Fibroblast of skin of left biceps (primary cell): ENCODE measurements around the gene SPRYD3.
A peak's percentile ranks its signal among the peaks of the same experiment; 100 is the strongest.

Experiments used
- DNase-seq, 2 experiments: peaks; one replicate each; pipeline ENCODE4 v3.0.0-alpha.2; 2013; ENCODE audit warnings: low read depth in 2 of 2

SPRYD3 gene

GRCh38 chr12:53063708-53064612, 15.2 kb downstream of the SPRYD3 start:
- DNase-seq: no peak

- no peak for DNase-seq
Measured at GRCh38 chr12:53062977-53063707, 16.0 kb downstream of the SPRYD3 start.

GRCh38 chr12:53062011-53062961, 16.9 kb downstream of the SPRYD3 start:
- DNase-seq: no peak

GRCh38 chr12:53061404-53062010, 17.7 kb downstream of the SPRYD3 start:
- DNase-seq: no peak

GRCh38 chr12:53060721-53061276, 18.4 kb downstream of the SPRYD3 start:
- no peak for DNase-seq

- no peak for DNase-seq
Measured at GRCh38 chr12:53060064-53060720, 19.0 kb downstream of the SPRYD3 start.

GRCh38 chr12:53059434-53060063, 19.6 kb downstream of the SPRYD3 start:
- DNase-seq: no peak

- DNase-seq: no peak
Measured at GRCh38 chr12:53058674-53059433, 20.3 kb downstream of the SPRYD3 start.

GRCh38 chr12:53057816-53058500, 21.2 kb downstream of the SPRYD3 start:
- DNase-seq: no peak

- no peak for DNase-seq
Measured at GRCh38 chr12:53056901-53057300, 22.3 kb downstream of the SPRYD3 start.

- no peak for DNase-seq
Measured at GRCh38 chr12:53056296-53056695, 22.9 kb downstream of the SPRYD3 start.

GRCh38 chr12:53055471-53056266, 23.5 kb downstream of the SPRYD3 start:
- DNase-seq: no peak

GRCh38 chr12:53054112-53054878, 24.9 kb downstream of the SPRYD3 start:
- peak in 1 of 2 experiments; percentile 66 for DNase-seq

GRCh38 chr12:53053218-53054111, 25.7 kb downstream of the SPRYD3 start:
- no peak for DNase-seq

- DNase-seq: no peak
Measured at GRCh38 chr12:53052419-53053217, 26.6 kb downstream of the SPRYD3 start.
